Central memory CD4-positive, alpha-beta T cell (primary cell): ENCODE data around the gene FKBP1A.

Source experiments
- DNase-seq: peaks from one replicate; pipeline ENCODE4 v3.0.0; 2022
- total RNA-seq, 3 experiments: gene quantifications; one replicate each; lab custom pipeline; 2026; lab: John Stamatoyannopoulos, UW

Gene FKBP1A
- 45.0 to 111 (median 50.4) reads per million in 3 experiments for total RNA-seq

GRCh38 chr20:1392693-1393506 lies at the start of gene FKBP1A:
TSS of gene FKBP1A (minus strand) at chr20:1393054. CDS start at chr20:1392998, 56 bp downstream.
- DNase-seq, result peak; percentile 89

- no peak for DNase-seq
These were observed 49.5 kb upstream of the FKBP1A start for GRCh38 chr20:1442304-1442703.

- DNase-seq, result no peak
These were observed 48.3 kb upstream of the FKBP1A start for GRCh38 chr20:1441133-1441532.

- DNase-seq, result no peak
These were observed 47.2 kb upstream of the FKBP1A start for GRCh38 chr20:1440024-1440423.

GRCh38 chr20:1438361-1438760 lies 45.5 kb upstream of the FKBP1A start:
- no peak for DNase-seq

GRCh38 chr20:1437235-1437904 lies 44.5 kb upstream of the FKBP1A start:
- DNase-seq, result peak; percentile 71

GRCh38 chr20:1436263-1436662 lies 43.4 kb upstream of the FKBP1A start:
- DNase-seq, result no peak

- no peak for DNase-seq
These were observed 42.5 kb upstream of the FKBP1A start for GRCh38 chr20:1435337-1435699.

- DNase-seq, result peak; percentile 74
These were observed 41.9 kb upstream of the FKBP1A start for GRCh38 chr20:1434571-1435336.

- no peak for DNase-seq
These were observed 38.3 kb upstream of the FKBP1A start for GRCh38 chr20:1431158-1431557.

GRCh38 chr20:1430004-1430451 lies 37.2 kb upstream of the FKBP1A start:
- DNase-seq, result no peak

GRCh38 chr20:1429143-1429728 lies 36.4 kb upstream of the FKBP1A start:
- DNase-seq, result no peak

- DNase-seq, result no peak
These were observed 34.7 kb upstream of the FKBP1A start for GRCh38 chr20:1427457-1428054.

- no peak for DNase-seq
These were observed 33.5 kb upstream of the FKBP1A start for GRCh38 chr20:1426231-1426849.

- DNase-seq, result no peak
These were observed 31.5 kb upstream of the FKBP1A start for GRCh38 chr20:1424336-1424735.

GRCh38 chr20:1423625-1424106 lies 30.8 kb upstream of the FKBP1A start:
- DNase-seq, result no peak

GRCh38 chr20:1423206-1423605 lies 30.4 kb upstream of the FKBP1A start:
- no peak for DNase-seq

- DNase-seq, result no peak
These were observed 29.9 kb upstream of the FKBP1A start for GRCh38 chr20:1422753-1423152.

GRCh38 chr20:1420066-1420465 lies 27.2 kb upstream of the FKBP1A start:
- DNase-seq, result no peak

GRCh38 chr20:1418350-1418749 lies 25.5 kb upstream of the FKBP1A start:
- DNase-seq, result no peak

- no peak for DNase-seq
These were observed 24.9 kb upstream of the FKBP1A start for GRCh38 chr20:1417790-1418189.

GRCh38 chr20:1417273-1417672 lies 24.4 kb upstream of the FKBP1A start:
- DNase-seq, result no peak
